ENCODE data around the gene ZNF426.

- no peak for TF ChIP-seq POLR2A (IDR thresholded peaks at IDR 0.05)
- TF ChIP-seq, protein P1, sequence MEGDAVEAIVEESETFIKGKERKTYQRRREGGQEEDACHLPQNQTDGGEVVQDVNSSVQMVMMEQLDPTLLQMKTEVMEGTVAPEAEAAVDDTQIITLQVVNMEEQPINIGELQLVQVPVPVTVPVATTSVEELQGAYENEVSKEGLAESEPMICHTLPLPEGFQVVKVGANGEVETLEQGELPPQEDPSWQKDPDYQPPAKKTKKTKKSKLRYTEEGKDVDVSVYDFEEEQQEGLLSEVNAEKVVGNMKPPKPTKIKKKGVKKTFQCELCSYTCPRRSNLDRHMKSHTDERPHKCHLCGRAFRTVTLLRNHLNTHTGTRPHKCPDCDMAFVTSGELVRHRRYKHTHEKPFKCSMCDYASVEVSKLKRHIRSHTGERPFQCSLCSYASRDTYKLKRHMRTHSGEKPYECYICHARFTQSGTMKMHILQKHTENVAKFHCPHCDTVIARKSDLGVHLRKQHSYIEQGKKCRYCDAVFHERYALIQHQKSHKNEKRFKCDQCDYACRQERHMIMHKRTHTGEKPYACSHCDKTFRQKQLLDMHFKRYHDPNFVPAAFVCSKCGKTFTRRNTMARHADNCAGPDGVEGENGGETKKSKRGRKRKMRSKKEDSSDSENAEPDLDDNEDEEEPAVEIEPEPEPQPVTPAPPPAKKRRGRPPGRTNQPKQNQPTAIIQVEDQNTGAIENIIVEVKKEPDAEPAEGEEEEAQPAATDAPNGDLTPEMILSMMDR (IDR thresholded peaks at IDR 0.05), result no peak
Measured at GRCh38 chr19:9523885-9524474, 14.5 kb downstream of the ZNF426 start.

Measured in thyroid gland (tissue), 4 donors.